H1 (cell line): Measurements from ENCODE around the gene VAPA. TPM values are rescaled to one million over a fixed set of nuclear protein-coding genes. Genes with fewer than 3 reads are reported as not detected.
A peak's percentile ranks its signal among the peaks of the same experiment; 100 is the strongest.

Experiments used
- CTCF ChIA-PET: fragments of 300-600 bp; sonication (Branson Sonifier 250); formaldehyde crosslinking; loops from one replicate; lab custom pipeline; 2021; ENCODE audit not compliant: partially characterized antibody; lab: Charles Lee
- POLR2A ChIA-PET: fragments of 300-600 bp; sonication (Branson Sonifier 250); formaldehyde crosslinking; loops from one replicate; lab custom pipeline; 2021; ENCODE audit warnings: inconsistent platforms; ENCODE audit not compliant: partially characterized antibody; lab: Charles Lee
- DNase-seq, 2 experiments: peaks; one replicate each; pipeline versions ENCODE4 v3.0.0 to v3.0.0-alpha.2; 2010 to 2022; ENCODE audit warnings: low spot score in 2 of 2, low read depth in 1 of 2, mixed read lengths in 1 of 2
- FAIRE-seq: peaks from 2 replicates; lab custom pipeline; 2011; peaks lifted over from hg19 to GRCh38; lab: Jason Lieb, UNC
- H2AFZ ChIP-seq: 2 replicates; pipeline ENCODE4 v1.8.1; 2012; ENCODE audit warnings: low read length, inconsistent platforms
- H2AK5ac ChIP-seq: 2 replicates; pipeline ENCODE4 v1.6.1; 2013; ENCODE audit warnings: low read depth, low read length
- H2BK120ac ChIP-seq: replicated peaks from 2 replicates; pipeline ENCODE3; 2013; ENCODE audit warnings: low read depth, low read length, inconsistent platforms
- H2BK12ac ChIP-seq: 2 replicates; pipeline ENCODE4 v1.6.1; 2013; ENCODE audit warnings: low read depth, low read length
- H2BK15ac ChIP-seq: 2 replicates; pipeline ENCODE4 v1.6.1; 2013; ENCODE audit warnings: low read length
- H2BK20ac ChIP-seq: 2 replicates; pipeline ENCODE4 v1.6.1; 2013; ENCODE audit warnings: low read length
- H2BK5ac ChIP-seq: 2 replicates; pipeline ENCODE4 v1.6.1; 2013; ENCODE audit warnings: low read depth, low read length
- H3K14ac ChIP-seq: 2 replicates; pipeline ENCODE4 v1.6.1; 2013; ENCODE audit warnings: inconsistent platforms; ENCODE audit not compliant: insufficient read length
- H3K18ac ChIP-seq: 2 replicates; pipeline ENCODE4 v1.6.1; 2013; ENCODE audit warnings: low read length; ENCODE audit errors: extremely low read depth
- H3K23ac ChIP-seq: 2 replicates; pipeline ENCODE4 v1.6.1; 2013; ENCODE audit warnings: inconsistent platforms; ENCODE audit not compliant: insufficient read length
- H3K23me2 ChIP-seq: 2 replicates; pipeline ENCODE4 v1.6.1; 2013; ENCODE audit warnings: low read depth, low read length
- H3K27ac ChIP-seq: 2 replicates; pipeline ENCODE4 v1.6.1; 2011; ENCODE audit warnings: low read depth, low read length, inconsistent platforms
- H3K27me3 ChIP-seq, 4 experiments: replicated peaks in 1 of 4; 1 replicate in 1 of 4; 2 replicates in 3 of 4; pipeline versions ENCODE4 v1.6.1 to v1.8.1; 2011 to 2013; ENCODE audit warnings: low read length in 3 of 4, mild to moderate bottlenecking in 3 of 4, inconsistent platforms in 2 of 4, mixed read lengths in 2 of 4, moderate library complexity in 1 of 4; ENCODE audit not compliant: control insufficient read depth in 3 of 4, insufficient read depth in 3 of 4; ENCODE audit errors: extremely low read depth in 1 of 4
- H3K36me3 ChIP-seq, 4 experiments: 2 replicates each; pipeline versions ENCODE4 v1.6.1 to v1.8.1; 2011 to 2013; ENCODE audit warnings: mild to moderate bottlenecking in 4 of 4, low read length in 3 of 4, moderate library complexity in 2 of 4, control low read depth in 1 of 4, inconsistent platforms in 1 of 4; ENCODE audit not compliant: insufficient read depth in 4 of 4, control insufficient read depth in 2 of 4
- H3K4ac ChIP-seq: replicated peaks from 2 replicates; pipeline ENCODE3; 2013; ENCODE audit warnings: low read length, low read depth, mixed read lengths, inconsistent platforms; ENCODE audit not compliant: insufficient read length
- H3K4me1 ChIP-seq, 4 experiments: replicated peaks in 1 of 4; 1 replicate in 1 of 4; 2 replicates in 3 of 4; pipeline versions ENCODE4 v1.6.1 to v1.8.1; 2011 to 2013; ENCODE audit warnings: low read length in 3 of 4, inconsistent platforms in 2 of 4, mixed read lengths in 1 of 4; ENCODE audit not compliant: insufficient read depth in 4 of 4, control insufficient read depth in 3 of 4
- H3K4me2 ChIP-seq, 2 experiments: 2 replicates each; pipeline versions ENCODE4 v1.6.1 to v1.8.1; 2011 to 2013; ENCODE audit warnings: low read depth in 2 of 2, low read length in 2 of 2, control low read depth in 1 of 2, inconsistent platforms in 1 of 2, mild to moderate bottlenecking in 1 of 2; ENCODE audit not compliant: insufficient read depth in 1 of 2
- H3K4me3 ChIP-seq, 4 experiments: fragments of 200-600, 300-600 bp in 1 of 4; sonication (generic), shearing (Covaris generic), sonication (Bioruptor Twin) in 1 of 4; 2 replicates each; pipeline versions ENCODE4 v1.5.1 to v1.8.1; 2011 to 2016; ENCODE audit warnings: low read length in 4 of 4, low read depth in 3 of 4, control low read depth in 2 of 4, inconsistent platforms in 2 of 4, mild to moderate bottlenecking in 2 of 4, mixed read lengths in 1 of 4, moderate library complexity in 1 of 4; ENCODE audit not compliant: insufficient read depth in 2 of 4; ENCODE audit errors: extremely low read depth in 1 of 4
- H3K56ac ChIP-seq: replicated peaks from 2 replicates; pipeline ENCODE3; 2013; ENCODE audit warnings: low read depth, mild to moderate bottlenecking, mixed read lengths, low read length, inconsistent platforms; ENCODE audit not compliant: insufficient read length
- H3K79me1 ChIP-seq: 2 replicates; pipeline ENCODE4 v1.6.1; 2013; ENCODE audit warnings: low read depth, low read length, control low read depth
- H3K79me2 ChIP-seq, 2 experiments: 2 replicates each; pipeline versions ENCODE4 v1.6.1 to v1.8.1; 2012 to 2013; ENCODE audit warnings: low read length in 2 of 2, mild to moderate bottlenecking in 2 of 2, inconsistent platforms in 1 of 2; ENCODE audit not compliant: insufficient read depth in 2 of 2, control insufficient read depth in 1 of 2
- H3K9ac ChIP-seq, 4 experiments: replicated peaks in 1 of 4; 1 replicate in 1 of 4; 2 replicates in 3 of 4; pipeline versions ENCODE4 v1.6.1 to v1.8.1; 2011 to 2013; ENCODE audit warnings: low read depth in 3 of 4, low read length in 3 of 4, control low read depth in 2 of 4, mild to moderate bottlenecking in 2 of 4, moderate library complexity in 2 of 4, inconsistent platforms in 1 of 4; ENCODE audit errors: extremely low read depth in 1 of 4
- H3K9me3 ChIP-seq, 2 experiments: 2 replicates each; pipeline versions ENCODE4 v1.6.1 to v1.8.1; 2012 to 2013; ENCODE audit warnings: mild to moderate bottlenecking in 2 of 2, moderate library complexity in 2 of 2, control low read depth in 1 of 2, inconsistent platforms in 1 of 2, low read depth in 1 of 2, low read length in 1 of 2, mixed read lengths in 1 of 2; ENCODE audit not compliant: insufficient read depth in 2 of 2
- H4K20me1 ChIP-seq, 2 experiments: replicated peaks in 1 of 2; 2 replicates each; pipeline versions ENCODE3 to v1.8.1; 2011 to 2013; ENCODE audit warnings: inconsistent platforms in 2 of 2, low read length in 2 of 2, mild to moderate bottlenecking in 1 of 2; ENCODE audit not compliant: insufficient read depth in 2 of 2, control insufficient read depth in 1 of 2
- H4K5ac ChIP-seq: 2 replicates; pipeline ENCODE4 v1.6.1; 2013; ENCODE audit warnings: low read length, low read depth, mixed read lengths, inconsistent platforms; ENCODE audit not compliant: insufficient read length
- H4K8ac ChIP-seq: 2 replicates; pipeline ENCODE4 v1.8.0; 2013; ENCODE audit warnings: mild to moderate bottlenecking, moderate library complexity, low read length, inconsistent platforms; ENCODE audit not compliant: insufficient read depth; ENCODE audit errors: extremely low read depth
- H4K91ac ChIP-seq: replicated peaks from 2 replicates; pipeline ENCODE3; 2013; ENCODE audit warnings: low read length, mixed read lengths, inconsistent platforms; ENCODE audit not compliant: insufficient read length
- ASH2L ChIP-seq: fragments of 200-600, 300-600 bp; sonication (generic); IDR thresholded peaks from one replicate; pipeline ENCODE4 v1.7.1; 2017; ENCODE audit warnings: low read length
- CBX8 ChIP-seq: fragments of 300-800, 300-1000 bp; sonication (generic); IDR thresholded peaks from 2 replicates; pipeline ENCODE4 v1.7.1; 2016; ENCODE audit warnings: low read depth, low read length, borderline replicate concordance
- GABPA ChIP-seq: IDR thresholded peaks from 2 replicates; pipeline ENCODE4 v1.6.1; 2011; ENCODE audit warnings: mild to moderate bottlenecking, low read length, moderate library complexity, borderline replicate concordance; ENCODE audit not compliant: insufficient read depth
- GTF2F1 ChIP-seq: IDR thresholded peaks from 2 replicates; pipeline ENCODE4 v1.6.1; 2012; ENCODE audit warnings: low read depth, low read length, improper control_type of control experiment, borderline replicate concordance
- HDAC2 ChIP-seq, 2 experiments: fragments of 300-600 bp in 1 of 2; sonication (generic) in 1 of 2; IDR thresholded peaks; 2 replicates each; pipeline ENCODE4 v1.6.1; 2011 to 2012; ENCODE audit warnings: low read depth in 2 of 2, low read length in 2 of 2, mild to moderate bottlenecking in 2 of 2, moderate library complexity in 2 of 2, borderline replicate concordance in 1 of 2, inconsistent platforms in 1 of 2
- KDM1A ChIP-seq: fragments of 200-600, 300-600 bp; sonication (generic); IDR thresholded peaks from 2 replicates; pipeline ENCODE4 v1.7.1; 2016; ENCODE audit warnings: mild to moderate bottlenecking, low read length, borderline replicate concordance
- KDM5A ChIP-seq: fragments of 200-600 bp; IDR thresholded peaks from 2 replicates; pipeline ENCODE4 v1.7.1; 2012; ENCODE audit warnings: mild to moderate bottlenecking, low read length, inconsistent platforms, mixed read lengths
- NRF1 ChIP-seq: IDR thresholded peaks from 2 replicates; pipeline ENCODE4 v1.6.1; 2011; ENCODE audit warnings: mild to moderate bottlenecking, low read depth, low read length, improper control_type of control experiment
- POLR2A ChIP-seq, 2 experiments: IDR thresholded peaks; 1 replicate in 1 of 2; 2 replicates in 1 of 2; pipeline ENCODE4 v1.6.1; 2011; ENCODE audit warnings: low read depth in 2 of 2, low read length in 2 of 2, mild to moderate bottlenecking in 2 of 2; ENCODE audit errors: control extremely low read depth in 1 of 2
- RAD21 ChIP-seq, 2 experiments: IDR thresholded peaks in 1 of 2; conservative IDR thresholded peaks in 1 of 2; 2 replicates each; pipeline ENCODE4 v1.6.1; 2011; ENCODE audit warnings: low read depth in 2 of 2, low read length in 2 of 2, improper control_type of control experiment in 1 of 2, inconsistent platforms in 1 of 2, mild to moderate bottlenecking in 1 of 2, moderate library complexity in 1 of 2
- TCF12 ChIP-seq: IDR thresholded peaks from 2 replicates; pipeline ENCODE4 v1.6.1; 2011; ENCODE audit warnings: low read depth, mild to moderate bottlenecking, low read length
- WGBS, 2 experiments: shearing (Covaris generic) in 1 of 2; methylation state at CpG; one replicate each; pipeline versions ENCODE4 v1.1.6 to v1.1.7; 2013 to 2015; ENCODE audit warnings: low lambda C conversion rate in 2 of 2, mixed read lengths in 2 of 2, inconsistent platforms in 1 of 2, low coverage in 1 of 2, missing lambda C conversion rate in 1 of 2; ENCODE audit not compliant: insufficient replicate concordance in 2 of 2, insufficient coverage in 1 of 2, insufficient read length in 1 of 2; ENCODE audit errors: extremely low coverage in 1 of 2, missing lambda C conversion rate in 1 of 2; 5-methylcytosine and 5-hydroxymethylcytosine counted together
- polyA plus RNA-seq, 7 experiments: library from polyadenylated mRNA; depleted of rRNA in 3 of 7; stranded (reverse) in 5 of 7; unstranded in 2 of 7; fragments of >200 nt in 5 of 7; fragments of 200-250 nt in 2 of 7; gene quantifications; 1 replicate in 5 of 7; 2 replicates in 1 of 7; 4 replicates in 1 of 7; pipeline versions ENCODE4 v1.2.1 to v1.2.3, GENCODE V29; 2011 to 2013; ENCODE audit warnings: missing spikeins in 2 of 7, mixed read lengths in 2 of 7
- total RNA-seq: library from RNA; stranded (reverse); fragmentation: NEBNext Ultra II Directional; extraction: Animal tissue kit (Norgen Biotek cat#: 25700); gene quantifications from 2 replicates; pipeline ENCODE4 v1.2.1, GENCODE V29; 2021

The VAPA gene
- total and polyA plus RNA-seq, 2 of the 8 experiments (the other 6 are each of a cell fraction or from before 2014, with no cell fraction given) = 79.7 to 130 TPM

DNA sequence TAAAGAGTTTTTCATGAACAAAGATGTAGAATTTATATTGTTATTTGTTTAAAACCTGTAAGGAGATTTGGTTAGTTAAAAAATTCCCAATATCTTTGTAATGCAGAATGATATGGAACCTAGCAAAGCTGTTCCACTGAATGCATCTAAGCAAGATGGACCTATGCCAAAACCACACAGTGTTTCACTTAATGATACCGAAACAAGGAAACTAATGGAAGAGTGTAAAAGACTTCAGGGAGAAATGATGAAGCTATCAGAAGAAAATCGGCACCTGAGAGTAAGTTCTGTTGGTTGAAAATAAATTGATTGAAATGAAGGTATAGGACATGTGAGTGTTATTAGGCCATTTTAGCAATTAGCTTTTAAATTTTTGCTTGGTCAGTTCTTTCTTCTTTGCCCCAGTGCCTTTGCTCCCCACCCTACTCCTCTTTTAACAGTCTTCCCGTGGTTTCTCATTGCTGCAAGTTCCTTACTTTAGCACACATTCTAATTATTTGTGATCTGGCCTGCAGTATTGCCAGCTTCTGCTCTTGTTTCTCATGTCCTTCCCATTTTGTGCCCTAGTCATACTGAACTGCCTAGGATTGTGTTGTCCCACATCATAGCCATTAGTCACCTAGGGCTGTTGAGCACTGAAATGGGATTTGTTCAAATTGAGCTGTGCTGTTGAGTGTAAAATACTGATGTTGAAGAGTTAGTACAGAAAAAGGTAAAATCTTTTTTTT is 36.6 kb downstream of the VAPA start:
- no peak overlapping the region for H3K4me2 ChIP-seq
- no peak overlapping the region for H2BK12ac ChIP-seq
- H3K79me1 ChIP-seq = 0 out of 2 replicates have a peak, but pooled peaks cover 3% of the 10 kb centered on the region
- TF ChIP-seq POLR2A (IDR thresholded peaks at IDR 0.05; ENCODE audit: control extremely low read depth in 1 of 2, low read depth in 2 of 2, low read length in 2 of 2) (no peak), GABPA (no peak), KDM1A (no peak), GTF2F1 (no peak), TCF12 (no peak), HDAC2 (IDR thresholded peaks at IDR 0.05; ENCODE audit: borderline replicate concordance in 1 of 2, low read depth in 2 of 2, low read length in 2 of 2) (no peak), KDM5A (no peak), NRF1 (no peak), CBX8 (no peak), ASH2L (no peak), RAD21 (IDR thresholded peaks at IDR 0.05 in 1 of 2, conservative IDR thresholded peaks at IDR 0.05 in 1 of 2; ENCODE audit: low read depth in 2 of 2, low read length in 2 of 2) (no peak)
- TF ChIP-seq, all 59 proteins: peak for 0
- Histone ChIP-seq H2BK15ac (no peak overlapping the region), H2AFZ (no peak overlapping the region), H3K4me3 (no peak overlapping the region), H3K4ac (no peak overlapping the region), H2BK120ac (no peak overlapping the region), H3K4me1 (peaks cover 0 to 2% (median 0%) of the 10 kb centered on the region in 4 experiments; a peak in 1 of 7 replicates), H3K27me3 (no peaks in the 10 kb centered on the region), H2BK20ac (no peak overlapping the region), H3K9ac (no peak overlapping the region), H4K8ac (no peak overlapping the region), H3K18ac (no peak overlapping the region), H3K36me3 (peaks cover 6 to 38% (median 15%) of the 10 kb centered on the region in 4 experiments; a peak in 6 of 8 replicates), H3K79me2 (peaks cover 0 to 8% of the 10 kb centered on the region in 2 experiments; a peak in 1 of 4 replicates), H3K23me2 (no peaks in the 10 kb centered on the region), H3K14ac (no peak overlapping the region), H2AK5ac (no peak overlapping the region), H4K91ac (no peak overlapping the region), H3K9me3 (no peaks in the 10 kb centered on the region), H3K27ac (no peak overlapping the region), H3K56ac (no peak overlapping the region), H3K23ac (no peak overlapping the region), H2BK5ac (no peak overlapping the region), H4K5ac (no peak overlapping the region), H4K20me1 (no peaks in the 10 kb centered on the region)
- DNase-seq (no peak), FAIRE-seq (peak; percentile 50)
- ChIA-PET POLR2A (interaction anchor here (0.6 to 1.5 kb wide), 2 partner anchors 11 to 151 kb away, joined by 3 read pairs; no protein-coding TSS in a partner anchor), CTCF (interaction anchor here (0.6 to 2.2 kb wide), 20 partner anchors 12 to 532 kb away, joined by 3 to 12 read pairs (median 4); partner anchors contain the start of gene TXNDC2)
- 97% methylated on average over 3 of the region's 3 CpGs; no CpG with 5 or more reads in 1 of the 2 experiments for WGBS, 2 experiments
